ENCODE data around the gene JMJD1C.

JMJD1C gene

DNA sequence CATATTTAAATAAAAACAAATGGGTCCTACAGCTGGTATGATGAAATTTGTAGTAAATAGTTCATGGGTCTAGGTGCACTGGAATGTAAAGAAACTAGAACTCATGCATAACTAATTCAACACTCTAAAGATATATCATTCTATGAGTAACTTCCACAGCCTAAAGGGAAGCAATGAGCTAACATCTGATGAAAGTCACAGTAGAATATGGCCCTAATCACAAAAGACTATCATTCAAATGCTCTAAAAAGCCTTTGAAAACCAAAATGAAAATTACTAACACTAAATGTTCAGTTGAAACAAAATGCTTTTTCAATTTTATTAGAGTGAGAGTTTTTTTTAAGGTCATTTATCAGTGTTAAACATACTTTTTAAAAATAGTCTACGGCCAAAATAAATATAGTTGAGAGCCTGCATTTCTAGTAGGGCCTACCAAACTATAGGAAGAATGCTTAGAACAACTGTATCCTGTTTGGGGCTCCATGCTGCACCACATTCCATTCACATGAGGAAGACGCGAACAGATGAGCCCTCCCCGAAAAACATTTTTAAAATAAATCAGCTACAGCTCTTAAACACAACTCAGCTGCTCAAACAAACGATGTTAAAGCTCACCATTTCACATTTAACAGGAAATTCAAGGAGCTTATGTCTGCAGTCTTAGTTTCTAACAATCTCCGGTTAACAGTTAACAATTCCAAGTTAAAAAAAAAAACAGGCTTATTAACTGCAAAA lies 198.2 kb downstream of the JMJD1C start:
- Mint-ChIP-seq H3K9me3 (no peaks in the 10 kb centered on the region), H3K36me3 (ENCODE audit: insufficient read depth) (peaks cover 40% of the 10 kb centered on the region), H3K27me3 (no peaks in the 10 kb centered on the region), H3K4me1 (ENCODE audit: low read depth in 2 of 2) (peaks cover 10 to 11% of the 10 kb centered on the region in 2 donors), H3K27ac (peak overlapping the region; percentile 97 to 98), H3K4me3 (peak overlapping the region; percentile 91 to 94)
- DNase-seq: no peak
- no peak for ATAC-seq (replicated peaks)

DNA sequence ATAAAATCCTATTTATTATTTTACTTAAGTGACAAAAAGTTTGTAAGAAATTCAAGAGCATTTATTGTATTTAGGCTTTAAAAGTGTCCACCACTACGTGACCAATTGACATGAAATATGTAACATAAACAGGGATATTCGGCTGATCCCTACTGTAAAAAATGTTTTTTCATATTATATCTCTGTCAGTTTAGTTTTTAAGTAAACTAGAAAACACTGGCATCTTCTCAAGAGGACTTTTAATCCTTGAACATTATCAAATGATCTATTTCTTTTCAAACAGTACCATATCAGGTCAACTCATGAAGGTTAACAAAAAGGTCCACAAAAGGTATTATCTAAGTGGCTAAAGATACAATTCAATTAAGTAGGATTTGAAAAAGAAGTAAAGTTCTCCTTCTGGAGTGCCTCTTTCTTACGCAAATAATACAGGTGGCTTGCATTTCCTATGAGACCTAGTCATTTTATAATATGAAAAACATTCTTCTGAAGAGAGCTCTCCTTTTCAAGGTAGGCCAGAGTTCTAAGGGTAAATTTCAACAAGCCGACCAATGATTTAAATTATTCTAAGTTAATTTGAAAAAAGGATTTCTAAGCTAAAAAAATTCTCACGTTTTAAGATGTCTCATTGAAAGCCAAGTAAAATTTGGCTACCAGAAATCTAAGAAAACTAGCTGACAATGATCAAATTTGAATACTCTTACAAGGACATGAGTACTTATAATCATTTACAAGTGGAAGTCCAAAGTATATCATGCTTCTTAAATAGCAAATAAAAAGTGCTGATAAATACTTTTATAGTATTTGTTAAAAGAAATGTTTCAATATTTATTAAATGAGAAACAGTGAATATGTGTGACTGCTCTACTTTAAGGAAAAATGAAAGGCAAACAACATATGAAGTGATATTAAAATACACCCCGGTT lies 199.1 kb downstream of the JMJD1C start:
- DNase-seq (no peak), ATAC-seq (replicated peaks) (no peak)
- H3K4me1 Mint-ChIP-seq (ENCODE audit: low read depth in 2 of 2): peaks cover 11 to 16% of the 10 kb centered on the region in 2 donors
- H3K4me3 Mint-ChIP-seq: peak overlapping the region; percentile 91 to 94
- H3K9me3 Mint-ChIP-seq: no peaks in the 10 kb centered on the region
- peaks cover 43% of the 10 kb centered on the region for H3K36me3 Mint-ChIP-seq (ENCODE audit: insufficient read depth)
- no peaks in the 10 kb centered on the region for H3K27me3 Mint-ChIP-seq
- peak overlapping the region; percentile 49 to 98 for H3K27ac Mint-ChIP-seq

DNA sequence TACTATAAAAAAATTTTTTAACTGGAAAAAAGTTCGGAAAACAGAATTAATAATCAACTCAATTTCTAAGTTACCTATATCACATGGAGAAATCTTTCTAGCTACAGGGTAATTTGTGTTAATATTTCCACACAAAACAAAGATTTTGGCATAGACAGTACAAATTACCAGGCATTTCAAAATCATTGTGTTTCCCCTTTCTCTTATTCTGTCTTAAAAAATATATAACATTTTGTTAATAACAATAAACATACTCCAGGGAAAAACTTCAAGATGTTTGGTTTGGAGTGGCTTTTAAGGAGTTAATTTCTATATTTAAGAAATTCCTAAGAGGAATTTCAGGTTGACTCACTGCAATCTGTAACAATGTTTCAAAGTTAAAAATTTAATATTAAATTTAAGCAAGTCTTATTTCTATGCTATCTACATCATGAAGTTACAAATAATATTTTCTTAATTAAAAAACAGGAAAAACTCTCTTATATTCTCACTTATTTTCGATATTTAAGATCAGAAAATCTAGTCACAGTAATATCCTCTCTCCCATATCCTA lies 200.0 kb downstream of the JMJD1C start:
- Mint-ChIP-seq H3K36me3 (ENCODE audit: insufficient read depth) (peaks cover 51% of the 10 kb centered on the region), H3K4me3 (peak overlapping the region; percentile 91 to 94), H3K27ac (peak overlapping the region; percentile 96 to 98), H3K27me3 (no peaks in the 10 kb centered on the region), H3K4me1 (ENCODE audit: low read depth in 2 of 2) (peaks cover 17 to 24% of the 10 kb centered on the region in 2 donors), H3K9me3 (no peaks in the 10 kb centered on the region)
- DNase-seq (no peak), ATAC-seq (replicated peaks) (no peak)

DNA sequence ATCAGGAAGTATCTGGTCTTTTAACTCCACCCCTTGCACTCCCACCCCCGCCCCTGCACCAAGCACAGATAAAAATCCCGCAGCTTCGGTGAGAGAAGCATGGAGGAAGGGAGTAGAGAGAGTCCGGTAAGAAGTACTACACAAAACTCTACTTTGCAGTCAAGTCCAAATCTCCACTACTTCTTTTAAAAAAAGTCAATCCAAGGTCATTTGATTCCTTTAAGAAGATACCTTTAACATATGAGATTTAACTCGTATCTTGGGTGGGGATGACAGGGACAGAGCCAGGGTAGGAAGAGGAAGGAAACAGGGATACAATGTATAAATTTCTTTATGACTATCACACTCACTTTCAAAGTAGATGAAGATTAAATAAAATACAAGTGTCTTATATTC lies 200.6 kb downstream of the JMJD1C start:
- no peaks in the 10 kb centered on the region for H3K9me3 Mint-ChIP-seq
- no peaks in the 10 kb centered on the region for H3K27me3 Mint-ChIP-seq
- peak overlapping the region; percentile 96 to 98 for H3K27ac Mint-ChIP-seq
- ATAC-seq (replicated peaks) (no peak), DNase-seq (peak in 1 of 3 experiments; percentile 13)
- H3K4me3 Mint-ChIP-seq: peak overlapping the region; percentile 91 to 94
- peaks cover 57% of the 10 kb centered on the region for H3K36me3 Mint-ChIP-seq (ENCODE audit: insufficient read depth)
- H3K4me1 Mint-ChIP-seq (ENCODE audit: low read depth in 2 of 2): peaks cover 17 to 25% of the 10 kb centered on the region in 2 donors

DNA sequence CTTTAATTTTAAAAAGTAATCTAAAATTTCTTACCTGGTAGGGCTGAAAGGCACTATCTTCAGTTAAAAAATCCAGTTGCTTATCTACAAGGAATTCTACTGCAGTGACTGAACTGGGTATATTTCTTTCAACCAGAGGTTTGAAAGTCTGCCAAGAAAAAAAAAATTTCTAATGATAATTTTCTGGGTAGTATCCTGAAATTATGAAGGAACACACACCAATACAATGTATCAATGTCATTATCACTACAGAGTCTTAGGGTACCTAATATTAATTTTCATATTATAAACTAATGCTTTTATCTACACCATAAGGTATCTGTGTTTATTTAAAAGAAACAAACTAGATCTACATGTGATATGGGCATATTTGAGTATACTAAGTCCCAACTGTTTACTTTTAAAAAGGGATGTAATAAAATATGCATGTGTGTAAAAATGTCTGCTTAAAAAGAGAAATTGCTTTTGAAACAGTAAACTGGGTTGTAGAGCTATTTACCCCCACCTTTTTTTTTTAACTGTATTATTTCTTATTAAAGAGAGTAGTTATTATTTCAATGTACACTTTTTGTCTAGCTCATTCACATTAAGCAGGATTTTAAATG lies 201.1 kb downstream of the JMJD1C start:
- H3K4me3 Mint-ChIP-seq: peak overlapping the region; percentile 91 to 94
- DNase-seq: no peak
- H3K36me3 Mint-ChIP-seq (ENCODE audit: insufficient read depth): peaks cover 58% of the 10 kb centered on the region
- ATAC-seq (replicated peaks): no peak
- H3K27me3 Mint-ChIP-seq: no peaks in the 10 kb centered on the region
- no peaks in the 10 kb centered on the region for H3K9me3 Mint-ChIP-seq
- H3K27ac Mint-ChIP-seq: peak overlapping the region; percentile 96 to 98
- peaks cover 16 to 29% of the 10 kb centered on the region in 2 donors for H3K4me1 Mint-ChIP-seq (ENCODE audit: low read depth in 2 of 2)

DNA sequence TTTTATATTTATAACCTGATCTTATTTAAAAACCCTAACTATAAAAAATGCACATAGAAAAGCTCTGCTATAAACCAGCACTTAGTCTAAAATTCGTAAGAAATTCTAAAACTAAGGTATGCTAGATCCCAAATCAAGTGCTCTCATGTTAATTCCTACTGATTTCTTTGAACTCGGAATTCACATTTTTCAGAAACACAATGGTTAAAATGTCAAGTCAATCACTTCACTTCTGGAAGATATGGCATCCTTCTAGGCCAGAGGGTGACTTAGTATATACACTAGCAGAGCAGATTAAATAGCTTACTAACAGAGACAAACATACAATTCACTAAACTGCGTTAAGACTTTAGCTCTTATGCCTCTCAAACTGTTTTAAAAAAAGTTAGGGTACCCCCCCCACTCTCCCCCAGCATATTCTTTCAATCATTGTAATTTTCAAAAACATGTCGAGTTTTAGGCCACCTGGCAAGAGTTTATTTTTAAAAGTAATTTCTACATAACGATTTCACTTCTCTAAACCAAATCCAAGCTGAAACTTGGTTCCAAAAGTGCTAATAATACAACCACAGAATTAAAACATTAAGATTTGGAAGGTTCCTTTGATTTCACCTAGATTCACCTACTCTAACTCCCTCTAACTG lies 203.2 kb downstream of the JMJD1C start:
- H3K27ac Mint-ChIP-seq: peak overlapping the region in 1 of 2 donors; percentile 35
- no peak for ATAC-seq (replicated peaks)

DNA sequence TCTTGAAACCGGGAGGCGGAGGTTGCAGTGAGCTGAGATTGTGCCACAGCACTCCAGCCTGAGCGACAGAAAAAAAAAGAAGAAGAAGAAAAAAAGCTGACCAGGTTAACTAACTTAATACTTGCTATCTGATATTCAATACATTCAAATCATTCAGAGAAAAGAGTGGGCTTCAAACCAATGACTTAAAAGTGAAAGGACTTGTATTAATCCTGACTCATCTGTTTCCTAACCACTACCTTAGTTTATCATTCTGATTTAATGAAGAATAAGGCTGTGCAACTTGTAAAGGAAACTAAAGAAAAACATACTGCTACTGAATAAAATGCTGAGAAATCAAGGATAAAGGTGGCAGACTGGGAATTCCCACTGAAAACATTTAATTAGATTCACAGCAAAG lies 204.3 kb downstream of the JMJD1C start:
- Mint-ChIP-seq H3K9me3 (no peaks in the 10 kb centered on the region), H3K4me3 (peak overlapping the region; percentile 46 to 49), H3K36me3 (ENCODE audit: insufficient read depth) (peaks cover 56% of the 10 kb centered on the region), H3K27ac (peak overlapping the region in 1 of 2 donors; percentile 49), H3K4me1 (ENCODE audit: low read depth in 2 of 2) (peaks cover 31 to 58% of the 10 kb centered on the region in 2 donors), H3K27me3 (no peaks in the 10 kb centered on the region)
- DNase-seq: no peak
- ATAC-seq (replicated peaks): no peak

More for the DNA sequence above, 203.2 kb downstream of the JMJD1C start:
- Mint-ChIP-seq H3K4me3 (peak overlapping the region; percentile 36 to 59), H3K27me3 (no peaks in the 10 kb centered on the region), H3K36me3 (ENCODE audit: insufficient read depth) (peaks cover 51% of the 10 kb centered on the region), H3K9me3 (no peaks in the 10 kb centered on the region), H3K4me1 (ENCODE audit: low read depth in 2 of 2) (peaks cover 27 to 50% of the 10 kb centered on the region in 2 donors)
- DNase-seq: no peak

DNA sequence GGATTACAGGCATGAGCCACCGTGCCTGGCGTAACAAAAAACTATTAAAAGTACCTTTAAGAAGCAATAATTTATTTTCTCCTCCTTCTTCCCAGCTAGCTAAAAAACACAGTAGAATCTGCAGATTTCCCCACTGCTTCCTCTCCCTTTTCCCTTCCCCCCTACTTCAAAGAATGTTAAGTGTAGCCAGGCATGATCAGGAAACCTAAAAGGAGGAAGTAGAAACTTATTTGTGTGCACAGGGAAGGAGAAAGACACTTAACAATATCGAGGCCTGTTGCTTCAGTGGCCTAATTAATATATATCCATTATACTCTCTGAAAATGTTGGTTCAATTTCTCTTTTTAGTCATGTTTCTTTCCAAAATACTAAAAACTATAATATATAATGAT lies 204.9 kb downstream of the JMJD1C start:
- DNase-seq (no peak), ATAC-seq (replicated peaks) (no peak)
- Mint-ChIP-seq H3K27ac (peak overlapping the region in 1 of 2 donors; percentile 49), H3K4me1 (ENCODE audit: low read depth in 2 of 2) (peaks cover 35 to 63% of the 10 kb centered on the region in 2 donors), H3K4me3 (peak overlapping the region; percentile 46 to 49), H3K27me3 (no peaks in the 10 kb centered on the region), H3K9me3 (no peaks in the 10 kb centered on the region), H3K36me3 (ENCODE audit: insufficient read depth) (peaks cover 53% of the 10 kb centered on the region)

DNA sequence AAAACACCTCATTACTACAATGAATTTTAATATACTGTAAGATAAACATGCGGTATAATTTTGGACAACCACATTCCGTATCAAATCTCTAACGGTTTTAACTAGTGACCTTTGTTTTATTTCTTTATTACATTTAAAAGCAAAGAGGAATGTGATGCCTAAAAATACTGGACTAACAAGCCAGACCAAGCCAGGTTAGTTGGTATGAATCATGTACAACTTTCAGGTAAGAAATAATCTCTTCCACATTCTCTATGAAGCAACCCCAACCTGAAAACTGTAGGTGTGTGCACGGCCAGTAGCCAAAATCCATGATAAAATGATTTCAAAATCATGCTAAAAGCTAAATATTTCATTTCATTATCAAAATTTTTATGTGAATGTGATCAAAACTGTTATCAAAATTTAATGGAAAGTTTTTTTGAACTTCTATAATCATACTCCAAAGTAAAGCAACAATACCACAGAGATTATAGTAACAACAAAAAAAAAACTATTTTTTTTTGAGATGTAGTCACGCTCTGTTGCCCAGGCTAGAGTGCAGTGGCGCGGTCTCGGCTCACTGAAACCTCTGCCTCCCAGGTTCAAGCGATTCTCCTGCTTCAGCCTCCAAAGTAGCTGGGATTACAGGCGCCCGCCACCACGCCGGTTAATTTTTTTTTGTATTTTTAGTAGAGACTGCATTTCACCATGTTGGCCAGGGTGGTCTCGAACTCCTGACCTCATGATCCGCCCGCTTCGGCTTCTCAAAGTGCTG lies 205.5 kb downstream of the JMJD1C start:
- peak overlapping the region; percentile 49 to 57 for H3K27ac Mint-ChIP-seq
- H3K27me3 Mint-ChIP-seq: no peaks in the 10 kb centered on the region
- no peak for DNase-seq
- H3K36me3 Mint-ChIP-seq (ENCODE audit: insufficient read depth): peaks cover 51% of the 10 kb centered on the region
- no peaks in the 10 kb centered on the region for H3K9me3 Mint-ChIP-seq
- peaks cover 34 to 66% of the 10 kb centered on the region in 2 donors for H3K4me1 Mint-ChIP-seq (ENCODE audit: low read depth in 2 of 2)
- ATAC-seq (replicated peaks): no peak
- peak overlapping the region in 1 of 2 donors; percentile 46 for H3K4me3 Mint-ChIP-seq

DNA sequence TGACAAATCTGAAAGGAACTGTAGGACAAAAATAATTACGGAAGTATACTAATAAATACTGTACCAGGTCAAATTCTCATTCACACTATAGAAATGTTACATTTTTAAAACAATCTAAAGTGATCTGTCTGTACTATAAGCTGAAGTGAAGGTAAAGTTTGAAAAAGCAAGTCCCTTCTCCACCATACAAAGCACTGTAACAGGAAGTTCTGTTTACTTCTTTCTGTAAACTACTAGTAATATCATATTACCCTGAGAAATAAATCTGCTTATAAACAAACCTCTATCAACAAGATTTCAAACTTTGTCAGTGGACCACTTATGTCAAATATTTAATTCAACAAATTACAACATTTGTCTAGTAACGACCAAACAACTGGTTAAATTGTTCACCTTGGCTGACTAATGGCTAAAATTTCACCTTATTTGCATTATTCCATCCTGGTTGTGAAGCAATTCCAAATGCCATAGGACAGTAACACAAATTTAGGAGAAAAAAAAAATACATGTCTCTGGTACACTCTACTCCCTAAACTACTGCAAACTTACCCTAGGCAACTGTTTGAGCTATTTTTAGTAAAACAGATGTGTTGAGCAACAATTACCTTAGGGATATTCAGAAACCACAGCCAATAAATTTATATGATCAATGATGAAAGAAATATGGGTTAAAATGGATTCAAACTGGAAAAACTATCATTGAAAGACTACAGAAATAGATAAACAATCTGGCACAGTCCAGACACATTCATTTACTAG lies 206.7 kb downstream of the JMJD1C start:
- no peak for DNase-seq
- H3K36me3 Mint-ChIP-seq (ENCODE audit: insufficient read depth): peaks cover 56% of the 10 kb centered on the region
- ATAC-seq (replicated peaks): no peak
- no peaks in the 10 kb centered on the region for H3K27me3 Mint-ChIP-seq
- H3K27ac Mint-ChIP-seq: peak overlapping the region in 1 of 2 donors; percentile 57
- H3K4me1 Mint-ChIP-seq (ENCODE audit: low read depth in 2 of 2): peaks cover 36 to 72% of the 10 kb centered on the region in 2 donors
- no peaks in the 10 kb centered on the region for H3K9me3 Mint-ChIP-seq
- peak overlapping the region; percentile 37 to 50 for H3K4me3 Mint-ChIP-seq

DNA sequence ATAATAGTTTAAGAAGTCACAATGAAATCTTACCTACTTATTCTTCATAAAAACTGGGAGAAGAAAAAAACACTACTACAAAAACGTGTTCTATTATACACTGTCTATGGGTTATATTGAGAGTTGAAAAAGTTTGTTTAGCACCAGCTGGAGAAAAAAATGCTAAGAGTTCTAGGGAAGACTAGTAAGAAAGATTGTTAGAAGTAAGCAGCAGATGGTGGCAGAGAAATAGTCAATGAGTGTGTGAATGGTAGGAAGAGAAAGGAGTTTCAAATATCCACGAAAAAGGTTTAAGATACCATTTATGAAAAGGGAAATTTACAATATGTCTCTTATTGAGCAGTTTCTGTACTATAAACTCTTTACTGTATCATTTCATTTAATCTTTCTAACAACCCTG lies 208.0 kb downstream of the JMJD1C start:
- Mint-ChIP-seq H3K36me3 (ENCODE audit: insufficient read depth) (peaks cover 52% of the 10 kb centered on the region), H3K27ac (no peak overlapping the region), H3K4me1 (ENCODE audit: low read depth in 2 of 2) (peaks cover 36 to 81% of the 10 kb centered on the region in 2 donors), H3K9me3 (no peaks in the 10 kb centered on the region), H3K27me3 (no peaks in the 10 kb centered on the region), H3K4me3 (no peak overlapping the region)
- DNase-seq (no peak), ATAC-seq (replicated peaks) (no peak)

All from effector memory CD8-positive, alpha-beta T cell (primary cell).